ENCODE measurements around the gene FBLN5.

Gene FBLN5

DNA sequence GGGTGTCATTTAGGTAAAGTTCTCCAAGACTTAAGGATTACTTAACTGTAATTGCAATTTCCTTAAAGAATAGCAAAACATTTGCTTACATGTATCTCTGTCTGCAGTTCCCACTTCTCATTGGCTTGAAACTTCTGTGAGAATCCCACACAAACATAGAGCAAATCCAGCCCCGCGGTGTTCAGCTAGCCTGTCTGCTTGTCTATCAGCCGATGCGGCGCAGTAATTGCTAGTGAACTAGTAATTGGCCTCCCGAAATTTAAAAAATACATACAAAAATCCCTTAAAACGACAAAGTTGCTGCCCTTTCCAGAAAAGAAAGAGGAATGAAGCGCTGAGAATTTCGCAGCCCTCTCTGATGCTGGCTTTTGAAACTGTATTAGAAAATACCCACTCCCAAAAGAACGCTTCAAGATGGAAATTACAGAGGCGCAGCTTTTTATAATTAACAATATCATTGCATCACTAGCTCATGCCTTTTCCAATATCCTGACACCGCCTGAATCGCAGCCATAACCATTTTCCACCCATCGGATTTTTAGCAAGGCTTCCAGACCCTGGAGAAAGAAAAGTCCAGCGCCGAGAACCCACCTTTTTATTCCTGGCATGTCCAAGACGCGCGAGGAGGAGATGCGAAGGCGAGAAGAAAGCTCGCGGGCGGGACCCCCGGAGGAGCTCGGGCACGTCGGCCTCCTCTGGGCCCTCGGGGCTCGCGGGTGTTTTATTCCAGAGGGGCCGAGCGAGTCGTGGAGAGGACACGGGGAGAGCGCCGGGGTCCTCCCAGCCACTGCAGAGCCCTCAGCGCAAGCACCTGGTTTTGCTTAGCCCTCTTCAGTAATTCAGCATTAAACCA, 646 bp downstream of the FBLN5 start:
- no peak for DNase-seq (ENCODE audit: low read depth)
- peak overlapping the region; percentile 96 for H3K4me3 ChIP-seq (ENCODE audit: control insufficient read depth, low read depth, low read length)
- TF ChIP-seq, protein P1, sequence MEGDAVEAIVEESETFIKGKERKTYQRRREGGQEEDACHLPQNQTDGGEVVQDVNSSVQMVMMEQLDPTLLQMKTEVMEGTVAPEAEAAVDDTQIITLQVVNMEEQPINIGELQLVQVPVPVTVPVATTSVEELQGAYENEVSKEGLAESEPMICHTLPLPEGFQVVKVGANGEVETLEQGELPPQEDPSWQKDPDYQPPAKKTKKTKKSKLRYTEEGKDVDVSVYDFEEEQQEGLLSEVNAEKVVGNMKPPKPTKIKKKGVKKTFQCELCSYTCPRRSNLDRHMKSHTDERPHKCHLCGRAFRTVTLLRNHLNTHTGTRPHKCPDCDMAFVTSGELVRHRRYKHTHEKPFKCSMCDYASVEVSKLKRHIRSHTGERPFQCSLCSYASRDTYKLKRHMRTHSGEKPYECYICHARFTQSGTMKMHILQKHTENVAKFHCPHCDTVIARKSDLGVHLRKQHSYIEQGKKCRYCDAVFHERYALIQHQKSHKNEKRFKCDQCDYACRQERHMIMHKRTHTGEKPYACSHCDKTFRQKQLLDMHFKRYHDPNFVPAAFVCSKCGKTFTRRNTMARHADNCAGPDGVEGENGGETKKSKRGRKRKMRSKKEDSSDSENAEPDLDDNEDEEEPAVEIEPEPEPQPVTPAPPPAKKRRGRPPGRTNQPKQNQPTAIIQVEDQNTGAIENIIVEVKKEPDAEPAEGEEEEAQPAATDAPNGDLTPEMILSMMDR (conservative IDR thresholded peaks at IDR 0.05; ENCODE audit: control insufficient read depth, insufficient read depth, low read depth, low read length): no peak

DNA sequence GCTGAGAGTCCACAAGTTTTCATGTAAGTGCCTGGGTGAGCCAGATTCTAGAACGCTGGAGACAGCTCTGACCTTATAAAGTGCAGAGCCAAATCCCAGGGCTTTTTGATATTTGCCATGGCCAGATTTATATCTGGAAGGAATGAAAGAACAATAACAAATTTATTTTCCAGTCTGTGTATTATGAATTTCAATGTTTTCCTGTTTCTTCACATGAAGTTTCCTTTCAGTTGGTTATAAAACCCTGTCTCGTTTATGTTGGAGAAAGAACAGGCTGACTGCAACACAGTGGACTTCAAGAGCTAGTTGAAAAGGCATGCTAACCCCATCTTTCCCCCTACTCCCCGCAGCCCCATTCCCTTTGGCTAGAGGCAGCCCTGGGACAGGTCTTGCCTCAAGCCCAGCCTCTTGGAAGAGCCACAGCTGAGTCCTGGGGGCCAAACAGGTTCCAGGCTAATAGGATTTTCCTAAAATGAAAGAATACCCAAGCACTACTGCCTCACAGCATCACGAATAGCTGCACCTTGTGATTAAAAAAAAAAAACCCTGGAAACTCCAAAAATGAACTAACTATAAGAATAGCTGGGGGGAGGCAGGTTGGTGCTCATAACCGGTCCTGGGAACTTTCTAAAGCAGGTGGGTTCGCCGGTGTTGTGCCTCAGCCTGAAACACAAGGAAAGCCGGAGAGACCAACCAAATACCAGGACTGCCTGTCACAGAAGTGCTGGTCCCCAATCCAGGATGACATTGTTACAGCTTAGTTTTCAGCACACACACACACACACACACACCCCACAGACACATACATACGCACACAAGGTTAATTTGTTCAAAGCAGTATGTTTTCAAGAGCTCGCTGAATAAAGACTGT, 1.5 kb downstream of the FBLN5 start:
- TF ChIP-seq, protein P1 (conservative IDR thresholded peaks at IDR 0.05; ENCODE audit: control insufficient read depth, insufficient read depth, low read depth, low read length): no peak

DNA sequence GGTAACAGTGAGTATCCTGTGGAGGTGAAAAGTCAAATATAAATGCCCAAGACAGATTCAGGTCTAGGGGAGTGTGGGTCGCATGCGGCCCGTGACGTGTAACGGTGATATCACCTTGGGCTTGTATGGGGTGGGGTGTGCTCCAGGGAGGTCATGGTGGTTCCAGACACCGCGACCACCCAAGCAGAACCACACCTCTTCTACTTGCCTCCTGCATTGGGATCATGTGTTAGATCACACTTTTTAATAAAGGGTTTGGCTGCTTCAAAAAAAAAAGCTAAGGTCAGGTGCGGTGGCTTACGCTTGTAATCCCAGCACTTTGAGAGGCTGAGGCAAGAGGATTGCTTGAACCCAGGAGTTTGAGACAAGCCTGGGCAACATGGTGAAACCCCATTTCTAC, 4.5 kb downstream of the FBLN5 start:
- no peak overlapping the region for H3K4me3 ChIP-seq (ENCODE audit: control insufficient read depth, low read depth, low read length)
- TF ChIP-seq, protein P1 (conservative IDR thresholded peaks at IDR 0.05; ENCODE audit: control insufficient read depth, insufficient read depth, low read depth, low read length): no peak
- no peak for DNase-seq (ENCODE audit: low read depth)

More for the DNA sequence above, 1.5 kb downstream of the FBLN5 start:
- H3K4me3 ChIP-seq (ENCODE audit: control insufficient read depth, low read depth, low read length): peak overlapping the region; percentile 96
- no peak for DNase-seq (ENCODE audit: low read depth)

DNA sequence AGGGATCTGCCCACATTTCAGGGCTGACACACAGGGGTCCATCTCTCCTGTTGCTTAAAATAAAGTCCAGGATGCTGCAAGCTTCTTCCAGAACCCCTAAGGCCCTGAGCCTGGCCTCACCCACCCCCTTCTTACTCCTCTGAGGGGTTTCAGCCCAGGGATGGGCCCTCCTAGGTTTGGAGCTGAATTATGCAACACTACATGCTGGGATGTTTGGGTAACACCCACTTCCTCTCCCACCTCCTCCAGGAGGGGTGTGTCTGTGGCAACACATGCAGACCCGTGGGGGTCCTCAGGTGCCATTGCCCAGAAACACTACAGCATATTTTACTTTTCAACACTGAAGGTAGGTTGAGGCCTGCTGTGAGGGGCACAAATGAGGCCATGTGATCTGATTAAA, 5.4 kb downstream of the FBLN5 start:
- H3K4me3 ChIP-seq (ENCODE audit: control insufficient read depth, low read depth, low read length): no peak overlapping the region
- TF ChIP-seq, protein P1 (conservative IDR thresholded peaks at IDR 0.05; ENCODE audit: control insufficient read depth, insufficient read depth, low read depth, low read length): no peak
- no peak for DNase-seq (ENCODE audit: low read depth)

DNA sequence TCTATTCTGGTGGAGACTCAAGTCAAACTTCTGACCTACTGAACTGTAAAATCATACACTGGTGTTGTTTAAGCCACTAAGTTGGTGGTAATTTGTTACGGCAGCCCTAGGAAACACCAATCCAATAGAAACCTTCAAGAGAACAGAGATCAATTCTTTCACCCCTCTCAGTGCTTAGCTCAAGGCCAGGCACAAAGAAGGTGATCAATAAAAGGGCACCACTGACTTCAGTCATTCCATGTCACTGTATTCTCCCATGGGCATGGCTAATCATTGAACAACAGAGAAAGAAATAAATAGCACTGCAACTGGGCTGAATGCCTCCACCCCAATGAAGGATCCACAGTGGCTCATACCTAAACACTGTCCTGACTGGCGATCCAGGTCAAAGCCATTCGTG, 7.3 kb downstream of the FBLN5 start:
- TF ChIP-seq, protein P1 (conservative IDR thresholded peaks at IDR 0.05; ENCODE audit: control insufficient read depth, insufficient read depth, low read depth, low read length): no peak
- DNase-seq (ENCODE audit: low read depth): no peak
- H3K4me3 ChIP-seq (ENCODE audit: control insufficient read depth, low read depth, low read length): no peak overlapping the region

DNA sequence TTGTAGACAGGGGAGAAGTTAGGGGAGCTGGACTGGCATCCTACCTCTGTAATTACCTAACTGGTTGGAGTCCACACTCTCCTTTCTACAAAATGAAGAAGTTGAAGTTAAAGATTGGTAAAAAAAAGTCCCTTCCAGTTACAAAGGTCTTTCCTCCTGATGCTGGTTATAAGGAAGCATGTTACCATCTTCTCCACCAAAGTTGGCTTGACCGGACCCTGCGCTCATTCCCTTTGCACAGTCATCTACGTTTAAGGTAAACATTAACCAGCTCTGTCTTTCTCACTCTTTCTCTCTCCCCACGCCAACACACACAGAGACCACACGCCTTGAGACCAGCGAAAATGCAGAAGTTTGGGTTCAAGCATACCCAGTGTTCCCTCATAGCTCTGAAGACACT, 11.9 kb downstream of the FBLN5 start:
- no peak overlapping the region for H3K4me3 ChIP-seq (ENCODE audit: control insufficient read depth, low read depth, low read length)
- TF ChIP-seq, protein P1 (conservative IDR thresholded peaks at IDR 0.05; ENCODE audit: control insufficient read depth, insufficient read depth, low read depth, low read length): no peak
- no peak for DNase-seq (ENCODE audit: low read depth)
